OCI-LY1 (cell line): ENCODE data around the gene IL4R.

ENCODE experiments used
- H2AFZ ChIP-seq: fragments of 200-600 bp; sonication (generic), shearing (Covaris generic); 2 replicates; pipeline ENCODE4 v1.6.0; 2014; ENCODE audit warnings: antibody characterized with exemption, mild to moderate bottlenecking, low read length
- H3F3A ChIP-seq: fragments of 200-600 bp; sonication (generic), shearing (Covaris generic); 2 replicates; pipeline ENCODE4 v1.6.0; 2014; ENCODE audit warnings: mild to moderate bottlenecking, antibody characterized with exemption, low read length, moderate library complexity; ENCODE audit not compliant: insufficient read depth
- H3K27ac ChIP-seq: fragments of 200-600 bp; sonication (generic); 2 replicates; pipeline ENCODE4 v1.5.1; 2014; ENCODE audit warnings: low read length, mixed run types, mild to moderate bottlenecking, low read depth; ENCODE audit not compliant: poor library complexity, severe bottlenecking
- H3K27me3 ChIP-seq: fragments of 200-600 bp; sonication (generic); 2 replicates; pipeline ENCODE4 v1.6.0; 2014; ENCODE audit warnings: antibody characterized with exemption, mild to moderate bottlenecking, low read length, moderate library complexity; ENCODE audit not compliant: insufficient read depth
- H3K36me3 ChIP-seq: fragments of 200-600 bp; sonication (generic); 2 replicates; pipeline ENCODE4 v1.6.1; 2014; ENCODE audit warnings: mild to moderate bottlenecking, antibody characterized with exemption, low read length, moderate library complexity, mixed read lengths; ENCODE audit not compliant: insufficient read depth
- H3K4me1 ChIP-seq: fragments of 200-600 bp; sonication (generic); 2 replicates; pipeline ENCODE4 v1.5.1; 2014; ENCODE audit warnings: mild to moderate bottlenecking, low read length, moderate library complexity; ENCODE audit not compliant: insufficient read depth, severe bottlenecking
- H3K4me2 ChIP-seq: fragments of 200-600 bp; sonication (generic), shearing (Covaris generic); 2 replicates; pipeline ENCODE4 v1.6.1; 2014; ENCODE audit warnings: low read length
- H3K4me3 ChIP-seq: fragments of 200-600 bp; sonication (generic); 2 replicates; pipeline ENCODE4 v1.5.1; 2014; ENCODE audit warnings: low read length, low read depth, mild to moderate bottlenecking, mixed read lengths; ENCODE audit not compliant: poor library complexity, severe bottlenecking
- H3K79me2 ChIP-seq: fragments of 200-600 bp; shearing (Covaris generic); 2 replicates; pipeline ENCODE4 v1.6.1; 2016; ENCODE audit warnings: mixed run types, low read length, mixed read lengths; ENCODE audit not compliant: insufficient read depth
- H3K9ac ChIP-seq: fragments of 200-600 bp; sonication (generic), shearing (Covaris generic); 2 replicates; pipeline ENCODE4 v1.6.1; 2014; ENCODE audit warnings: mild to moderate bottlenecking, low read length, mixed read lengths
- H3K9me2 ChIP-seq: fragments of 200-600 bp; sonication (generic), shearing (Covaris generic); 2 replicates; pipeline ENCODE4 v1.6.1; 2014; ENCODE audit warnings: low read depth, mild to moderate bottlenecking, low read length, mixed read lengths
- H3K9me3 ChIP-seq: fragments of 200-600 bp; shearing (Covaris generic); 2 replicates; pipeline ENCODE4 v1.6.1; 2014; ENCODE audit warnings: low read length, mixed read lengths
- H4K20me1 ChIP-seq: fragments of 200-600 bp; sonication (generic), shearing (Covaris generic); 2 replicates; pipeline ENCODE4 v1.6.0; 2016; ENCODE audit warnings: mild to moderate bottlenecking, low read length; ENCODE audit not compliant: insufficient read depth
- EZH2 ChIP-seq: fragments of 200-600 bp; sonication (generic), shearing (Covaris generic); IDR thresholded peaks from 2 replicates; pipeline ENCODE4 v1.8.0; 2017; ENCODE audit warnings: borderline replicate concordance, mixed run types, mild to moderate bottlenecking, antibody characterized with exemption, low read length, moderate library complexity, mixed read lengths
- TF ChIP-seq, protein P1 (sequence below): fragments of 200-600 bp; sonication (generic), shearing (Covaris generic); IDR thresholded peaks from 2 replicates; pipeline ENCODE4 v1.5.1; 2017; ENCODE audit warnings: mild to moderate bottlenecking, antibody characterized with exemption, low read length, moderate library complexity, mixed read lengths

Gene IL4R

GRCh38 chr16:27315333-27316037 lies 1.7 kb downstream of the IL4R start:
- H3K4me3 ChIP-seq, result peak overlapping the region; percentile 72

DNA sequence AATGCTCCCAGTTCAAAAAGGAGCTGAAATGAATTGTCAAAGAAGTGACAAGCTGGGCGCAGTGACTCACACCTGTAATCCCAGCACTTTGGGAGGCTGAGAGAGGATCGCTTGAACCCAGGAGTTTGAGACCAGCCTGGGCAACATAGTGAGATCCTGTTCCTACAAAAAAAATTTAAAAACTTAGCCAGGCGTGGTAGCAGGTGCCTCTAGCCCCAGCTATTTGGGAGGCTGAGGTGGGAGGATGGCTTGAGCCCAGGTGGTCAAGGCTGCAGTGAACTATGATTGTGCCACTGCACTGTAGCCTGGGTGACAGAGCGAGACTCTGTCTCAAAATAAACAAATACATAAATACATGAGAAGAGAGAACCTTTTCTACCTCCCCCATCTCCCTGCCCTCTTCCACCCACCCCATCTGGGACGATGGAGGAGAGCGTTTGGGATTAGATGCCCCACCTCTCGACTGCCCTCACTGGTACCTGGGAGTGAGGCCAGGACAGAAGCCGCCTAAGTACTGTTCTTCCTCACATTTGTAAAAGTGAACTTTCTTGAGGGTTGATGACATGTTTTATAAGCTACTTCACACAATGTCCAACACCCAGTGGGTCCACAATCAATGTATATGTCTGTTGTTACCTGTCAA lies 2.4 kb downstream of the IL4R start:
- Histone ChIP-seq H3F3A (no peaks in the 10 kb centered on the region; the same call in 1 of the 2 replicates), H3K79me2 (peaks cover 58% of the 10 kb centered on the region), H3K9me3 (no peaks in the 10 kb centered on the region), H3K4me3 (peak overlapping the region; percentile 72), H2AFZ (no peak overlapping the region), H3K27me3 (no peaks in the 10 kb centered on the region), H3K27ac (peak overlapping the region; percentile 46), H3K4me2 (peak overlapping the region; percentile 72), H4K20me1 (no peaks in the 10 kb centered on the region), H3K4me1 (peaks cover 56% of the 10 kb centered on the region), H3K36me3 (peaks cover 8% of the 10 kb centered on the region), H3K9ac (peak overlapping the region; percentile 83), H3K9me2 (no peaks in the 10 kb centered on the region)
- no peak for TF ChIP-seq EZH2
- TF ChIP-seq, protein P1, sequence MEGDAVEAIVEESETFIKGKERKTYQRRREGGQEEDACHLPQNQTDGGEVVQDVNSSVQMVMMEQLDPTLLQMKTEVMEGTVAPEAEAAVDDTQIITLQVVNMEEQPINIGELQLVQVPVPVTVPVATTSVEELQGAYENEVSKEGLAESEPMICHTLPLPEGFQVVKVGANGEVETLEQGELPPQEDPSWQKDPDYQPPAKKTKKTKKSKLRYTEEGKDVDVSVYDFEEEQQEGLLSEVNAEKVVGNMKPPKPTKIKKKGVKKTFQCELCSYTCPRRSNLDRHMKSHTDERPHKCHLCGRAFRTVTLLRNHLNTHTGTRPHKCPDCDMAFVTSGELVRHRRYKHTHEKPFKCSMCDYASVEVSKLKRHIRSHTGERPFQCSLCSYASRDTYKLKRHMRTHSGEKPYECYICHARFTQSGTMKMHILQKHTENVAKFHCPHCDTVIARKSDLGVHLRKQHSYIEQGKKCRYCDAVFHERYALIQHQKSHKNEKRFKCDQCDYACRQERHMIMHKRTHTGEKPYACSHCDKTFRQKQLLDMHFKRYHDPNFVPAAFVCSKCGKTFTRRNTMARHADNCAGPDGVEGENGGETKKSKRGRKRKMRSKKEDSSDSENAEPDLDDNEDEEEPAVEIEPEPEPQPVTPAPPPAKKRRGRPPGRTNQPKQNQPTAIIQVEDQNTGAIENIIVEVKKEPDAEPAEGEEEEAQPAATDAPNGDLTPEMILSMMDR, result no peak

More at GRCh38 chr16:27315333-27316037, 1.7 kb downstream of the IL4R start:
- Histone ChIP-seq H3K4me1 (peaks cover 56% of the 10 kb centered on the region), H3K9ac (peak overlapping the region; percentile 83), H3K36me3 (peaks cover 8% of the 10 kb centered on the region), H2AFZ (no peak overlapping the region), H3F3A (no peaks in the 10 kb centered on the region; the same call in 1 of the 2 replicates), H3K27ac (peak overlapping the region; percentile 46), H3K9me3 (no peaks in the 10 kb centered on the region), H3K4me2 (peak overlapping the region; percentile 72), H3K27me3 (no peaks in the 10 kb centered on the region), H3K9me2 (no peaks in the 10 kb centered on the region), H3K79me2 (peaks cover 51% of the 10 kb centered on the region), H4K20me1 (no peaks in the 10 kb centered on the region)
- no peak for TF ChIP-seq EZH2
- TF ChIP-seq, protein P1, result no peak; the same call in 1 of the 2 replicates

GRCh38 chr16:27317320-27317719 lies 3.5 kb downstream of the IL4R start:
- no peaks in the 10 kb centered on the region for H3F3A ChIP-seq

More at GRCh38 chr16:27317320-27317719, 3.5 kb downstream of the IL4R start:
- H3K27me3 ChIP-seq, result no peaks in the 10 kb centered on the region
- H3K9ac ChIP-seq, result peak overlapping the region; percentile 42; the same call in 1 of the 2 replicates
- H3K4me2 ChIP-seq, result peak overlapping the region; percentile 72
- H3K9me3 ChIP-seq, result no peaks in the 10 kb centered on the region
- no peak for TF ChIP-seq EZH2
- TF ChIP-seq, protein P1, result no peak
- H2AFZ ChIP-seq, result no peak overlapping the region
- H3K36me3 ChIP-seq, result peaks cover 8% of the 10 kb centered on the region
- no peaks in the 10 kb centered on the region for H4K20me1 ChIP-seq
- H3K4me1 ChIP-seq, result peaks cover 52% of the 10 kb centered on the region
- H3K9me2 ChIP-seq, result no peaks in the 10 kb centered on the region
- H3K79me2 ChIP-seq, result peaks cover 70% of the 10 kb centered on the region
- peak overlapping the region; percentile 72 for H3K4me3 ChIP-seq
- peak overlapping the region; percentile 46 for H3K27ac ChIP-seq
